ENCODE data around the gene EMILIN1.

Gene EMILIN1

GRCh38 chr2:27122791-27123190, 44.4 kb downstream of the EMILIN1 start:
- no peak for DNase-seq (ENCODE audit: low spot score in 2 of 2)
- no peaks in the 10 kb centered on the region for H3K36me3 ChIP-seq (replicated peaks)
- in situ Hi-C loops (cut with MboI; ENCODE audit: low sequenced_read_pairs), result no loop called here
- peaks cover 11% of the 10 kb centered on the region for H3K4me1 ChIP-seq
- no peak overlapping the region for H3K4me3 ChIP-seq
- H3K9me3 ChIP-seq, result no peaks in the 10 kb centered on the region
- no peaks in the 10 kb centered on the region for H3K27me3 ChIP-seq (ENCODE audit: low read depth)

DNA sequence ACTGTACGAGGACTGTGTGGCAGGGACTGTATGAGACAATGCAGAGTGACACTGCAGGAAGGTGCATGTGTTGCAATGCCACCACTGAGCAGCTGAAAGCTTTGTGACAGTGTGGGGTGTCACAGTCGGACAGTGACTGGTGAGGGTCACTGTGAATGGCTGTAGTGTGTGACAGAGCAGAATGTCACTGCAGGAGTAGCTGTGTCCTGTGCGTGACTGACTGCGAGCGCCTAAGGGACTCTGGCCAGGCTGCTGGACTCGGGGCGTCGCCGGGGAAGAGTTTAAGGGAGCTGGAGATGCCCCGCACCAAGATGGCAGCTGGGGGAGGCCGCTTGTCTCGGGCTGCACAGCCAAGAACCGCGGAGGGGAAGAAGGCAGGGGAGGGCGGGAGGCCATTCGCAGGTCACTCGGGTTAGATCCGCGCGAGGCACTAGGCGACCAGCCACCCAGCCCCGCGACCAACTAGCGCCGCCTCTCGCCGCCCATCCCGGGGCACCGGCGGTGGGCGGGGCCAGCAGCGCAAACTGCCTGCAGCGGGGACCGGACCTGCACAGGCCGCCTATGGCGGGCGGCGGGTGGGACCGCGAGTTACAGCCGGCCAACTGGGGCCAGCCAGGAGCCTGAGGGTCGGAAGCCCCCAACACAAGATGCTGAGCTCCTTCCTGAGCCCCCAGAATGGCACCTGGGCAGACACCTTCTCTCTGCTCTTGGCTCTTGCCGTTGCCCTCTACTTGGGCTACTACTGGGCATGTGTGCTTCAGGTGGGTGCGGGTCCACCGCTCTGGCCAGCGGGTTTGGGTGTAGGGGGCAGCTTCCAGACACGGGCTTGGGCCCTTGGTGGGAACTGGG, 45.1 kb downstream of the EMILIN1 start, which contains the start of gene ABHD1:
TSS of gene ABHD1 (plus strand) at position 514 of the 849 bp plus-strand sequence. CDS start at position 648, 134 bp downstream.
- Histone ChIP-seq H3K9me3 (no peaks in the 10 kb centered on the region), H3K4me3 (peak within 1 kb of the TSS; percentile 39), H3K27me3 (ENCODE audit: low read depth) (no peaks in the 10 kb centered on the region), H3K36me3 (replicated peaks) (peaks cover 1% of the 10 kb centered on the region; the same call in 1 of the 2 replicates), H3K4me1 (peaks cover 11% of the 10 kb centered on the region)
- in situ Hi-C loops (cut with MboI; ENCODE audit: low sequenced_read_pairs), result no loop called here
- peak; percentile 41 to 80 for DNase-seq (ENCODE audit: low spot score in 2 of 2)

- H3K4me3 ChIP-seq, result no peak overlapping the region
- H3K4me1 ChIP-seq, result peaks cover 7% of the 10 kb centered on the region
- no peaks in the 10 kb centered on the region for H3K9me3 ChIP-seq
- DNase-seq (ENCODE audit: low spot score in 2 of 2), result no peak
- peaks cover 6% of the 10 kb centered on the region for H3K36me3 ChIP-seq (replicated peaks)
- in situ Hi-C loops (cut with MboI; ENCODE audit: low sequenced_read_pairs), result no loop called here
- H3K27me3 ChIP-seq (ENCODE audit: low read depth), result no peaks in the 10 kb centered on the region
Measured at GRCh38 chr2:27125104-27125503, 46.7 kb downstream of the EMILIN1 start.

GRCh38 chr2:27126252-27126710, 47.9 kb downstream of the EMILIN1 start:
- DNase-seq (ENCODE audit: low spot score in 2 of 2), result no peak
- H3K9me3 ChIP-seq, result no peaks in the 10 kb centered on the region
- in situ Hi-C loops (cut with MboI; ENCODE audit: low sequenced_read_pairs), result no loop called here
- no peak overlapping the region for H3K4me3 ChIP-seq
- H3K27me3 ChIP-seq (ENCODE audit: low read depth), result no peaks in the 10 kb centered on the region
- peaks cover 16% of the 10 kb centered on the region for H3K36me3 ChIP-seq (replicated peaks)
- peaks cover 7% of the 10 kb centered on the region for H3K4me1 ChIP-seq

DNA sequence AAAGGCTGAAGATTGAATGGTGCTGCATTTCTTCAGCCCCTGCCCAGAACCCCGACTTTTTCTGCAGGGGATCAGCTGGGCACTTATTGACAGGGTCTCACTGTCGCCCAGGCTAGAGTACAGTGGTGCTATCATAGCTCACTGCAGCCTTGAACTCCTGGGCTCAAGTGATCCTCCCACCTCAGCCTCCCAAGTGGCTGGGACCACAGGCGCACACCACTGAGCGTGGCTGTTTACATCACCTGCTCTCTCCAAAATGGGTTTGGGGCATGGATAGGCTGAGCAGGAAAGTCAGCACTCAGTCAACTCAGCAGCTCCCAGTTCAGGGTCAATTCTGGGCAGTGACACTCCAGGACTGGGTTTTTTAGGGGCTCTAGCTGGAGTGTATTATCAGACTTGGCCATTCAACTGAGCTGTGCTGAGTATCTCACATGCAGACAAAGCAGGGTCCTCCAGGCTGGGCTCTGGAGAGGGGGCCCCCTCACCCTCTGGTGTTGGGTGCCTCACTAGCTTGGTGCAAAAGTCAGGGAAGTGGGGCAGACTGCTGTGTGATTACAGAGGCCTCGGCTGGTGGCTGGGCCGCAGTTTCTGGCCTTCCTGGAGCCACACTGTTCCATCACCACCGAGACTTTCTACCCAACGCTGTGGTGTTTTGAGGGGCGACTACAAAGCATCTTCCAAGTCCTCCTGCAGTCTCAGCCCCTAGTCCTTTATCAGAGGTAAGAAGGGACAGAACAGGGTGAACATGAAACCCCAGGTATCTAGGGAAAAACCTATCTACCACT, 49.7 kb downstream of the EMILIN1 start:
- no peak overlapping the region for H3K4me3 ChIP-seq
- H3K27me3 ChIP-seq (ENCODE audit: low read depth), result no peaks in the 10 kb centered on the region
- in situ Hi-C loops (cut with MboI; ENCODE audit: low sequenced_read_pairs), result no loop called here
- H3K4me1 ChIP-seq, result peaks cover 7% of the 10 kb centered on the region
- H3K9me3 ChIP-seq, result no peaks in the 10 kb centered on the region
- H3K36me3 ChIP-seq (replicated peaks), result peaks cover 34% of the 10 kb centered on the region
- no peak for DNase-seq (ENCODE audit: low spot score in 2 of 2)

GRCh38 chr2:27128668-27129571, 50.5 kb downstream of the EMILIN1 start:
- Histone ChIP-seq H3K36me3 (replicated peaks) (peaks cover 34% of the 10 kb centered on the region), H3K27me3 (ENCODE audit: low read depth) (no peaks in the 10 kb centered on the region), H3K9me3 (no peaks in the 10 kb centered on the region), H3K4me3 (no peak overlapping the region), H3K4me1 (peaks cover 8% of the 10 kb centered on the region)
- in situ Hi-C loops (cut with MboI; ENCODE audit: low sequenced_read_pairs), result no loop called here
- no peak for DNase-seq (ENCODE audit: low spot score in 2 of 2)

DNA sequence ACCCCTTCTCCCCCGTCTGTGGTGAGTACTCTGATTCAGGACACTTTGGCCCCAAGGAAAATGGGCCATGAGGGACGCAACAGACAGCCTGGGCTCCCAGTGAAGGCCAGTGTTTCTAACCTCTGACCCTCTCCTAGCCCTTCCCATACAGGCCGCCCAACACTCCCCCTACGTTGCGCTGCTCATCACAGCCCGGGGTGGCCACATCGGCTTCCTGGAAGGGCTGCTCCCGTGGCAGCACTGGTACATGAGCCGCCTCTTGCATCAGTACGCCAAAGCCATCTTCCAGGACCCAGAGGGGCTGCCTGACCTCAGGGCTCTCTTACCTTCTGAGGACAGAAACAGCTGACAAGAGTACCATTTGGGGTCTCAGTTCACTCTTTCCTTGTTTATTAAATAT, 52.0 kb downstream of the EMILIN1 start:
- in situ Hi-C loops (cut with MboI; ENCODE audit: low sequenced_read_pairs), result no loop called here

DNA sequence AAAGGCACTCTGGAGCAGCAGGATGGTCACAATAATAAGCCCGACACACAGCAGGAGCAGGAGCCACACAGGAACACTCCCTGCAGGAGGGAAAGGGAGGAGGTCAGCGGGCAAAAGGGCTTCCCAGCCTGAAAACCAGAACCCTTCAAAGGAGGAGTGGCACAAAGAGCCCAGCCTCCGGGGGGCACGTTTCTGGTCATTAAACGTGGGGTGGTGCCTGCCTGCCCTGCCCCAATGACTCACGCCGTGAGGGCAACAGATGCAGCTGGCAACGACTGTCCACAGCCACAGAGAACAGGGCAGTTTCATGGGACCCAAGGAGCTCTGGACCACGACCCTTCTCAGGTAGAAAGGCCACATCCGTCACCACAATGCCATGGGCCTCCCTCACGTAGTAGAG, 53.0 kb downstream of the EMILIN1 start:
- Histone ChIP-seq H3K4me3 (no peak overlapping the region), H3K9me3 (no peaks in the 10 kb centered on the region), H3K4me1 (peaks cover 9% of the 10 kb centered on the region), H3K36me3 (replicated peaks) (peaks cover 38% of the 10 kb centered on the region), H3K27me3 (ENCODE audit: low read depth) (no peaks in the 10 kb centered on the region)
- DNase-seq (ENCODE audit: low spot score in 2 of 2), result no peak
- in situ Hi-C loops (cut with MboI; ENCODE audit: low sequenced_read_pairs), result no loop called here

More for the DNA sequence above, 52.0 kb downstream of the EMILIN1 start:
- H3K27me3 ChIP-seq (ENCODE audit: low read depth), result no peaks in the 10 kb centered on the region
- H3K36me3 ChIP-seq (replicated peaks), result peaks cover 38% of the 10 kb centered on the region
- peaks cover 9% of the 10 kb centered on the region for H3K4me1 ChIP-seq
- DNase-seq (ENCODE audit: low spot score in 2 of 2), result no peak
- H3K9me3 ChIP-seq, result no peaks in the 10 kb centered on the region
- H3K4me3 ChIP-seq, result no peak overlapping the region

- no peaks in the 10 kb centered on the region for H3K27me3 ChIP-seq (ENCODE audit: low read depth)
- peaks cover 38% of the 10 kb centered on the region for H3K36me3 ChIP-seq (replicated peaks)
- peaks cover 9% of the 10 kb centered on the region for H3K4me1 ChIP-seq
- DNase-seq (ENCODE audit: low spot score in 2 of 2), result no peak
- no peaks in the 10 kb centered on the region for H3K9me3 ChIP-seq
- in situ Hi-C loops (cut with MboI; ENCODE audit: low sequenced_read_pairs), result no loop called here
- peak overlapping the region; percentile 85 for H3K4me3 ChIP-seq
Measured at GRCh38 chr2:27133195-27133875, 54.9 kb downstream of the EMILIN1 start.

DNA sequence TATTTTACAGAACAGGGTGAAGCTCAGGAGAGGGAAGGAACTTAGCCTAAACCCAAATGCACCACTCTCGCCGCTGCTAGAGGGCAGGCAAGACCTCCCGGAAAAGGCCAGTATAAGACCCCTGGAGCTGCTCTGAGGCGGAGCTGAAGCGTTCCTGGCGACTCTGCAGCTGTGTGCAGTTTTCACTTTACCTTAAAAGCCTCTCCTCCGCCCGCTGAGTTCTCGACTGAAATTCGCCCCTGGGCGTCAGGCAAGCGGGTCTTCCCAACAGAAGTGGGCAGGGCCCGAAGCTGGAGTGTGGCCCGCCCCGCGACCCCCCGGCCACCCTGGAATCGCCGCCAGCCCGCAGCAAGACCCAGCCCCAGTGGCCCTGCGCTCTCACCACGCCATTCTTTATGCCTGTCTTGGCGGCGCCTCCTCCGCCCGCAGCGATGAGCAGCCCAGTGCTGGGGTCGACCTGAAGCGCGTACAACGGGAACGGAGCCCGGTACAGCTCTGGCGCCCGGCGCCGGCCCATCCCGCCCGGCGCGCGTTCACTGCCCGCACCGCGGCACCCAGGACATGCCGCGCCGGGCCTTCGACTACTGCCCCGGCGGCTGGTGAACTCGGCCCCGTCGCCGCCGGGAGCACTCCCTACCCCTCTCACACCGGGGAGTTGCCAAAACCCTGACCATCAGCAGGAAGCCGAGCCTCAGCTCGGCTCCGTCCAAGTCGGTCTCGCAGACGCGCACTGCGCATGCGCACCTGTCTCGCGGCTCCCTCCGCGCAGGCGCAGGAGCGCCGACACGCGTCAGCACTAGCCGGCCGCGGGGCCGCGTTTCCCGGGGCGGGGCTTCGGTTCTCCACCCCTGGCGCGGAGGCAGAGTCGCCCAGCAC, 55.7 kb downstream of the EMILIN1 start, which contains the start of gene PREB:
TSS of gene PREB (minus strand) at position 732 of the 876 bp plus-strand sequence. CDS start at position 517, 215 bp downstream.
- H3K36me3 ChIP-seq (replicated peaks), result peaks cover 35% of the 10 kb centered on the region
- peaks cover 9% of the 10 kb centered on the region for H3K4me1 ChIP-seq
- DNase-seq (ENCODE audit: low spot score in 2 of 2), result peak; percentile 93 to 99
- H3K27me3 ChIP-seq (ENCODE audit: low read depth), result no peaks in the 10 kb centered on the region
- in situ Hi-C loops (cut with MboI; ENCODE audit: low sequenced_read_pairs), result no loop called here
- peak within 1 kb of the TSS; percentile 85 for H3K4me3 ChIP-seq
- no peaks in the 10 kb centered on the region for H3K9me3 ChIP-seq

DNA sequence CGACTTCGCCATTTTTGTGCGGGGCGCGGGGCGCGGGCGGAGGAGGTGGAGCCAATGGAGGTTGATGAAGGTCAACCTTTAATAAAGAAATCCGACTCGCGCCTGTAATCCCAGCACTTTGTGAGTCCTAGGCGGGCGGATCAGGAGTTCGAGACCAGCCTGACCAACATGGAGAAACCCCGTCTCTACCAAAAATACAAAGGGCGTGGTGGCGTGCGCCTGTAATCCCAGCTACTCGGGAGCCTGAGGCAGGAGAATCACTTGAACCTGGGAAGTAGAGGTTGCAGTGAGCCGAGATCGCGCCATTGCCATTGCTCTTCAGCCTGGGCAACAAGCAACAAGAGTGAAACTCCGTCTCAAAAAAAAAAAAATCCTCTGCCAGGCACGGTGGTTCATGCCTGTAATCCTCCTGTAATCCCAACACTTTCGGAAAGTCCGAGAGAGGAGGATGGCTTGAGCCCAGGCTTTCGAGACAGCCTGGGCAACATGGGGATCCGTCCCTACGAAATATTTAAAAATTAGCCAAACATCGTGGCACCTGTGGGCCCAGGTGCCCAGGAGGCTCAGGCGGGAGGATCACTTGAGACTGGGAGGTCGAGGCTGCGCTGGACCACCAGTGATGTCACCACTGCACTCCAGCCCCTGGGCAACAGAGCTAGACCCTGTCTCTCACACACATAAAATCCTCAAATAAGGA, 56.5 kb downstream of the EMILIN1 start:
- DNase-seq (ENCODE audit: low spot score in 2 of 2), result no peak
- H3K27me3 ChIP-seq (ENCODE audit: low read depth), result no peaks in the 10 kb centered on the region
- H3K4me1 ChIP-seq, result peaks cover 9% of the 10 kb centered on the region
- H3K9me3 ChIP-seq, result no peaks in the 10 kb centered on the region
- peaks cover 33% of the 10 kb centered on the region for H3K36me3 ChIP-seq (replicated peaks)
- H3K4me3 ChIP-seq, result peak overlapping the region; percentile 85
- in situ Hi-C loops (cut with MboI; ENCODE audit: low sequenced_read_pairs), result no loop called here

All from HAP-1 (cell line).